SK-N-MC (cell line): ENCODE results near the gene MAP4.

ENCODE experiments used
- DNase-seq: peaks from one replicate; pipeline ENCODE4 v3.0.0-alpha.2; 2011; ENCODE audit warnings: low read depth, low spot score
- H3K27ac ChIP-seq: fragments of 200-600 bp; sonication (generic); 2 replicates; pipeline ENCODE4 v1.5.1; 2016; ENCODE audit warnings: mixed run types
- H3K36me3 ChIP-seq: fragments of 200-600 bp; sonication (generic); 2 replicates; pipeline ENCODE4 v1.6.1; 2017; ENCODE audit warnings: antibody characterized with exemption, low read length, mixed read lengths; ENCODE audit not compliant: insufficient read depth
- H3K4me3 ChIP-seq: fragments of 200-600 bp; sonication (generic); 2 replicates; pipeline ENCODE4 v1.5.1; 2016
- H3K9ac ChIP-seq: fragments of 200-600 bp; sonication (generic); 2 replicates; pipeline ENCODE4 v1.8.0; 2017; ENCODE audit warnings: mixed run types, mixed read lengths; ENCODE audit not compliant: insufficient read length
- H3K9me3 ChIP-seq: fragments of 200-600 bp; sonication (generic); 2 replicates; pipeline ENCODE4 v1.6.1; 2017; ENCODE audit warnings: low read depth, mild to moderate bottlenecking, antibody characterized with exemption, low read length, moderate library complexity, mixed read lengths
- EZH2 ChIP-seq: fragments of 200-600 bp; sonication (generic); IDR thresholded peaks from one replicate; pipeline ENCODE4 v1.6.1; 2017; ENCODE audit warnings: antibody characterized with exemption
- FOXP2 ChIP-seq: optimal IDR thresholded peaks from 2 replicates; pipeline ENCODE3; 2011; ENCODE audit warnings: mild to moderate bottlenecking, moderate library complexity; ENCODE audit not compliant: insufficient read depth; ENCODE audit errors: extremely low read length, control extremely low read depth
- POLR2AphosphoS5 ChIP-seq: IDR thresholded peaks from 2 replicates; pipeline ENCODE4 v1.6.1; 2012; ENCODE audit warnings: mild to moderate bottlenecking, low read depth, low read length, borderline replicate concordance

The MAP4 gene

GRCh38 chr3:47872916-47873315 is 143.3 kb downstream of the MAP4 start:
- DNase-seq = no peak
- H3K27ac ChIP-seq = no peak overlapping the region
- H3K9ac ChIP-seq = no peak overlapping the region
- H3K9me3 ChIP-seq = no peaks in the 10 kb centered on the region
- no peak overlapping the region for H3K4me3 ChIP-seq
- no peak for TF ChIP-seq EZH2
- no peak for TF ChIP-seq POLR2AphosphoS5
- TF ChIP-seq FOXP2 = no peak
- H3K36me3 ChIP-seq = peaks cover 49% of the 10 kb centered on the region; the same call in 1 of the 2 replicates

GRCh38 chr3:47871389-47871788 is 144.8 kb downstream of the MAP4 start:
- H3K9ac ChIP-seq = no peak overlapping the region
- no peaks in the 10 kb centered on the region for H3K9me3 ChIP-seq
- H3K36me3 ChIP-seq = peaks cover 54% of the 10 kb centered on the region; the same call in 1 of the 2 replicates
- H3K27ac ChIP-seq = no peak overlapping the region
- TF ChIP-seq FOXP2 (no peak), POLR2AphosphoS5 (no peak), EZH2 (no peak)
- no peak overlapping the region for H3K4me3 ChIP-seq
- no peak for DNase-seq

DNA sequence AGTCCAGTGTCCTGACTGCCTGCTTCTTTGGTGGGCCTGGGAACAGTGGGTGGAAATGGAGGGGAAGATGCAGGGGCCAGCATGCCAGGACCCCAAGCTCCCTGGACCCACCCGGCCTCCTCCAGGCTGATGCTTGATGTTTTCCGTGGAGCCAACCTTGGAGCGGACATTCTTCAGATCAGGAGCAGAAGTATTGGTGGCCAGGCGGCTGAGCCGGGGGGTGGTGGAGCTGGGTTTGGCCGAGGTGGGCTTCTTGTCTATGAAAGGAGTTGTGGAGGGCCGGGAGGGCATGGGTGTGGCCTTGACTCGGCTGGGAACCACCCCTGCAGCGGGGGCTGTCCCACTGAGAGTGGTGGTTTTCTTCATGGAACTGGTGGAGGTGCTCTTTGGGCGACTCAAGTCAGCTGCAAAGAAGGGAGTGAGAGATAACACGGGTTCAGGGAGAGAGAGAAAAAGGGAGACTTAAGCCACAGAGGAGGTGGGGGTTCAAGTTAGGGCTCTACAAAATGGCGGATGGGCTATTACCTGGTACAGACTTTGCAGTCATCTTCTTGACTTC is 145.4 kb downstream of the MAP4 start:
- Histone ChIP-seq H3K36me3 (peaks cover 54% of the 10 kb centered on the region; the same call in 1 of the 2 replicates), H3K9ac (no peak overlapping the region), H3K4me3 (no peak overlapping the region), H3K9me3 (no peaks in the 10 kb centered on the region), H3K27ac (no peak overlapping the region)
- no peak for TF ChIP-seq FOXP2
- no peak for TF ChIP-seq POLR2AphosphoS5
- no peak for TF ChIP-seq EZH2
- DNase-seq = no peak

- TF ChIP-seq POLR2AphosphoS5 = no peak
- TF ChIP-seq EZH2 = no peak
- TF ChIP-seq FOXP2 = no peak
- no peak overlapping the region for H3K4me3 ChIP-seq
- peaks cover 59% of the 10 kb centered on the region; the same call in 1 of the 2 replicates for H3K36me3 ChIP-seq
- no peak for DNase-seq
- H3K9ac ChIP-seq = no peak overlapping the region
- no peak overlapping the region for H3K27ac ChIP-seq
- no peaks in the 10 kb centered on the region for H3K9me3 ChIP-seq
Observed at GRCh38 chr3:47870156-47870555, 146.1 kb downstream of the MAP4 start.

GRCh38 chr3:47868306-47868705 is 147.9 kb downstream of the MAP4 start:
- H3K36me3 ChIP-seq = peaks cover 61% of the 10 kb centered on the region; the same call in 1 of the 2 replicates

DNA sequence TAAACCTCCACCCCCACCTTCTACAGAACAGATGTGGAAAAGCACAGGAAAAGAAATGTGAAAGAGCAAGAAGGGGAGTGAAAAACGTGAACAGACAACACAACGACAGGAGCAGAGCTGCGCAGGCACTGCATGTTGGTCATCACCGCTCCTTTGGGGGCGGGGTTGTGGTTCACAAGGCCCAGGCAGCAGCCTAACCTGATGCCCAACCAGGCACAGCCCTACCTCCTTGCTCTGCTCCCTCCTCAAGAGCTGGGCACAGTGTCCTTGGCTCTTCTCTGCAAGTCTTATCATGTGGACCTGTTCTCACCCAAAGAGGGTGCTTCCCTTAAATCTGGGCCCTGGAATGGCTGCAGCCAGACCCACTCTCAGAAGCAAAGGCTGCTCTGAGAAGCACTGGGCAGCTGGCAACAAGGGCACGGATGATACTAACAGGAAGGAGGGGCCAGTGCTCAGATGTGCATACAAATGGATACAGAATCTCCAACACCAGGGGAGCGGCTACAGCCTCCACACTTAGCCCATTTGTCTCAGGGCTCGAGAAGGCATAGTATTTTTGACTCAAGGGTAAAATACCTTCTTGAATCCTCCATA is 148.7 kb downstream of the MAP4 start:
- peaks cover 57% of the 10 kb centered on the region; the same call in 1 of the 2 replicates for H3K36me3 ChIP-seq
- no peak overlapping the region for H3K9ac ChIP-seq
- H3K9me3 ChIP-seq = no peaks in the 10 kb centered on the region
- H3K27ac ChIP-seq = no peak overlapping the region
- no peak overlapping the region for H3K4me3 ChIP-seq
- no peak for DNase-seq
- TF ChIP-seq EZH2 = no peak
- TF ChIP-seq FOXP2 = no peak
- TF ChIP-seq POLR2AphosphoS5 = no peak

More at GRCh38 chr3:47868306-47868705, 147.9 kb downstream of the MAP4 start:
- no peaks in the 10 kb centered on the region for H3K9me3 ChIP-seq
- no peak overlapping the region for H3K9ac ChIP-seq
- TF ChIP-seq EZH2 (no peak), POLR2AphosphoS5 (no peak), FOXP2 (no peak)
- no peak for DNase-seq
- H3K27ac ChIP-seq = no peak overlapping the region
- no peak overlapping the region for H3K4me3 ChIP-seq

DNA sequence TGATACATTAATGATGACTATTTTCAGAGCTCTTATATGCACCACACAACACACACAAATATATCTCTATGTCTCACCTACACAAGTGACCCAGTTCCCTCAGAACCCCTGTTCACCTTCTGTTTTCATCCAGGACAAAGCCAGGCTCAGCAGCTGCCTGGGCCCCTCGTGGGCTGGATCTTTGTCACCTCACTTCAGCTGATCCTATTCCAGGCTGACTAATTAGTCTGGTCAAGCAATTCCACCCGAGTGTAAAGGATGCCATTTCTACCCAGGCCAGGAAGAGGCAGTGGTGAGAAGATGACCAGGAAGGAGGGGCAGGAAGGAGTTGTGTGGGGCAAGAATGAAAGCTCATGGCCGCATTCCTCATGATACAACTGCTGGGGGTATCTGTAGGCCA is 151.0 kb downstream of the MAP4 start:
- TF ChIP-seq POLR2AphosphoS5 (no peak), FOXP2 (no peak), EZH2 (no peak)
- Histone ChIP-seq H3K9me3 (no peaks in the 10 kb centered on the region), H3K36me3 (peaks cover 39% of the 10 kb centered on the region; the same call in 1 of the 2 replicates), H3K27ac (no peak overlapping the region), H3K9ac (no peak overlapping the region), H3K4me3 (no peak overlapping the region)
- no peak for DNase-seq

DNA sequence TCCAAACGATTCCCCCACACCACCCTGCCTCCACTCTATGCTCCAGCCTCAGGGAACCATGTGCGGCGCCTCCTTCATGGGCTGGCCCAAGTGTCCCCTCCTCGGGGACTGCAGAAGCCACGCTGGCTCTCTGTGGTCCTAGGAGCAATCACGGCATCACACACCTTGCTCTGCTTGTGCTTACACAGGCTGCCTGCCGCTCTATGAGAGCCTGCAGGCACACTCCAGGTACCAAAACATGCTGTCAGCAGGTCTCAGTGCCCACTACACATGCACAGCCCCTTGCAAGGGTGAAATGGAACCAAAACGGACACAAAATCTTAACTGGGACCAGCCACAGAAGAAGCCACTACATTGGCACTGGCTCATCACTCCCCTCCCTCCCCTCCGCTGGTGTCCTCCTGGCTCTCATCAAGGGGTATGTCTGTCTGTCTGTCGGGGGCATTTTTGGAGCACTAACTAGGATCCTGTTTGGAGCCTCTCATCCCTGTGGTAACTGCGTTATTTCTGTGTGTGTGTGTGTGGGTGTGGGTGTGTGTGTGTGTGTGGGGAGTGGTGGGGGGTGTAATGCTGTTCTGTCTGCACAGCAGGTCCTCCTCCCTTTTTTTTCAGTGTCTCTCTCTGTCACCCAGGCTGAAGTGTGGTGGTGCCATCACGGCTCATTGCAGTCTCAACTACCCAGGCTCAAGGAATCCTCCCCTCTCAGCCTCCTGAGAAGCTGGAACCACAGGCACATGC is 152.7 kb downstream of the MAP4 start:
- H3K9ac ChIP-seq = no peak overlapping the region

More for the DNA sequence above, 152.7 kb downstream of the MAP4 start:
- DNase-seq = no peak
- peaks cover 23% of the 10 kb centered on the region; the same call in 1 of the 2 replicates for H3K36me3 ChIP-seq
- no peak overlapping the region for H3K27ac ChIP-seq
- TF ChIP-seq FOXP2 (no peak), POLR2AphosphoS5 (no peak), EZH2 (no peak)
- no peaks in the 10 kb centered on the region for H3K9me3 ChIP-seq
- no peak overlapping the region for H3K4me3 ChIP-seq
